HCT116 (cell line): ENCODE data around the gene ESYT3. TPM values are rescaled to one million over a fixed set of nuclear protein-coding genes. Genes with fewer than 3 reads are reported as not detected.

Experiments used
- ATAC-seq: fragments of 200-7000 bp; cut with Tn5 transposase; 2 replicates; pipeline ENCODE4 v1.9.1; 2020; ENCODE audit warnings: mild to moderate bottlenecking, moderate library complexity
- BruUV-seq: library from RNA; stranded (reverse); fragments of 400-500 nt; replicated peaks from 2 replicates; lab custom pipeline; 2021; lab: Mats Ljungman, UMichigan
- CTCF ChIA-PET: fragments of 300-600 bp; sonication (Branson Sonifier 250); formaldehyde crosslinking; loops from one replicate; lab custom pipeline; 2021; ENCODE audit warnings: antibody characterized with exemption; lab: Charles Lee
- POLR2A ChIA-PET: fragments of 300-600, 350-600 bp; sonication (Branson Sonifier 250); formaldehyde crosslinking; loops from one replicate; lab custom pipeline; 2021; ENCODE audit warnings: antibody characterized with exemption; lab: Charles Lee
- RAD21 ChIA-PET, 2 experiments: fragments of 300-600 bp; sonication (Branson Sonifier 250); formaldehyde crosslinking; loops; one replicate each; lab custom pipeline; 2023; ENCODE audit warnings: low total read pairs in 2 of 2; ENCODE audit not compliant: uncharacterized antibody in 2 of 2, unreplicated experiment in 2 of 2, low non-redundant PET in 1 of 2; lab: Charles Lee
- DNase-seq: peaks from one replicate; pipeline ENCODE4 v3.0.0-alpha.2; 2010; ENCODE audit warnings: low read depth, low spot score
- H2AFZ ChIP-seq: fragments of 200-600 bp; shearing (Covaris generic), sonication (generic); 2 replicates; pipeline ENCODE4 v1.6.1; 2017; ENCODE audit warnings: low read depth, mixed run types, mixed read lengths, antibody characterized with exemption, low read length; ENCODE audit not compliant: poor library complexity, severe bottlenecking
- H3K27ac ChIP-seq: 2 replicates; pipeline ENCODE4 v1.5.1; 2012; ENCODE audit warnings: low read depth, low read length
- H3K27me3 ChIP-seq: fragments of 200-600 bp; sonication (generic); 2 replicates; pipeline ENCODE4 v1.6.1; 2016; ENCODE audit warnings: mixed run types, low read length, mixed read lengths; ENCODE audit not compliant: insufficient read depth
- H3K36me3 ChIP-seq, 2 experiments: fragments of 200-500 bp in 1 of 2; fragments of 200-600 bp in 1 of 2; sonication (Bioruptor generic) in 1 of 2; sonication (generic) in 1 of 2; 2 replicates each; pipeline versions ENCODE4 v1.5.1 to v1.6.1; 2014 to 2016; ENCODE audit warnings: low read length in 2 of 2, inconsistent platforms in 1 of 2, mixed read lengths in 1 of 2, mixed run types in 1 of 2; ENCODE audit not compliant: insufficient read depth in 2 of 2, control insufficient read depth in 1 of 2
- H3K4me1 ChIP-seq, 2 experiments: fragments of 200-600 bp in 1 of 2; sonication (generic) in 1 of 2; 2 replicates each; pipeline versions ENCODE4 v1.5.1 to v1.6.1; 2012 to 2017; ENCODE audit warnings: low read length in 2 of 2, inconsistent platforms in 1 of 2, mild to moderate bottlenecking in 1 of 2, mixed read lengths in 1 of 2, mixed run types in 1 of 2, moderate library complexity in 1 of 2; ENCODE audit not compliant: insufficient read depth in 2 of 2, control insufficient read depth in 1 of 2
- H3K4me2 ChIP-seq: fragments of 200-600 bp; sonication (generic); 2 replicates; pipeline ENCODE4 v1.6.1; 2017; ENCODE audit warnings: mixed run types, low read length, mixed read lengths
- H3K4me3 ChIP-seq, 2 experiments: fragments of 200-600 bp in 1 of 2; sonication (generic) in 1 of 2; replicated peaks in 1 of 2; 2 replicates each; pipeline ENCODE4 v1.5.1; 2011 to 2016; ENCODE audit warnings: low read length in 2 of 2, control low read depth in 1 of 2, low read depth in 1 of 2, mild to moderate bottlenecking in 1 of 2, mixed read lengths in 1 of 2, mixed run types in 1 of 2
- H3K79me2 ChIP-seq: fragments of 200-600 bp; sonication (generic); 2 replicates; pipeline ENCODE4 v1.6.1; 2017; ENCODE audit warnings: mild to moderate bottlenecking, mixed run types, low read length, moderate library complexity, mixed read lengths; ENCODE audit not compliant: insufficient read depth
- H3K9ac ChIP-seq: fragments of 200-600 bp; sonication (generic); 2 replicates; pipeline ENCODE4 v1.6.1; 2016; ENCODE audit warnings: low read length, mixed read lengths
- H3K9me2 ChIP-seq: fragments of 200-600 bp; sonication (generic), shearing (Covaris generic); 2 replicates; pipeline ENCODE4 v1.6.1; 2017; ENCODE audit warnings: mixed run types, mild to moderate bottlenecking, moderate library complexity; ENCODE audit not compliant: insufficient read depth
- H3K9me3 ChIP-seq, 2 experiments: fragments of 200-500 bp in 1 of 2; fragments of 200-600 bp in 1 of 2; sonication (Bioruptor generic) in 1 of 2; sonication (generic) in 1 of 2; 2 replicates each; pipeline ENCODE4 v1.6.1; 2014 to 2017; ENCODE audit warnings: low read length in 2 of 2, mixed read lengths in 2 of 2, inconsistent platforms in 1 of 2, low read depth in 1 of 2, mild to moderate bottlenecking in 1 of 2, mixed run types in 1 of 2, moderate library complexity in 1 of 2; ENCODE audit not compliant: control insufficient read depth in 1 of 2, insufficient read depth in 1 of 2
- H4K20me1 ChIP-seq: fragments of 200-600 bp; sonication (generic), shearing (Covaris generic); 2 replicates; pipeline ENCODE4 v1.6.1; 2017; ENCODE audit warnings: mixed run types, mild to moderate bottlenecking, moderate library complexity; ENCODE audit not compliant: insufficient read depth
- ATF3 ChIP-seq: IDR thresholded peaks from 2 replicates; pipeline ENCODE4 v1.6.1; 2012
- CBX3 ChIP-seq: IDR thresholded peaks from 2 replicates; pipeline ENCODE4 v1.6.1; 2012; ENCODE audit warnings: low read depth
- EGR1 ChIP-seq: IDR thresholded peaks from 2 replicates; pipeline ENCODE4 v1.6.1; 2012; ENCODE audit warnings: low read depth
- ELF1 ChIP-seq: IDR thresholded peaks from 2 replicates; pipeline ENCODE4 v1.6.1; 2012; ENCODE audit warnings: low read depth, borderline replicate concordance
- EZH2 ChIP-seq: fragments of 200-600 bp; sonication (generic); IDR thresholded peaks from 2 replicates; pipeline ENCODE4 v1.6.1; 2017; ENCODE audit warnings: antibody characterized with exemption, mixed run types
- FOSL1 ChIP-seq: IDR thresholded peaks from 2 replicates; pipeline ENCODE4 v1.6.1; 2012; ENCODE audit warnings: low read depth
- JUND ChIP-seq: IDR thresholded peaks from 2 replicates; pipeline ENCODE4 v1.6.1; 2012
- POLR2AphosphoS5 ChIP-seq: IDR thresholded peaks from 2 replicates; pipeline ENCODE4 v1.6.1; 2011; ENCODE audit warnings: mild to moderate bottlenecking, low read depth, low read length, moderate library complexity
- RAD21 ChIP-seq: IDR thresholded peaks from 2 replicates; pipeline ENCODE4 v1.6.1; 2012; ENCODE audit warnings: low read depth, mild to moderate bottlenecking
- REST ChIP-seq: IDR thresholded peaks from 2 replicates; pipeline ENCODE4 v1.6.1; 2012; ENCODE audit warnings: low read depth
- SIN3A ChIP-seq: IDR thresholded peaks from 2 replicates; pipeline ENCODE4 v1.6.1; 2012; ENCODE audit warnings: low read depth
- SRF ChIP-seq: IDR thresholded peaks from 2 replicates; pipeline ENCODE4 v1.6.1; 2012; ENCODE audit warnings: low read depth
- YY1 ChIP-seq: IDR thresholded peaks from 2 replicates; pipeline ENCODE4 v1.6.1; 2011; ENCODE audit warnings: low read length, low read depth, moderate library complexity, mild to moderate bottlenecking; ENCODE audit not compliant: insufficient replicate concordance; ENCODE audit errors: extremely low read depth
- ZBTB33 ChIP-seq: IDR thresholded peaks from 2 replicates; pipeline ENCODE4 v1.6.1; 2011; ENCODE audit warnings: mild to moderate bottlenecking, low read length, moderate library complexity; ENCODE audit not compliant: insufficient replicate concordance; ENCODE audit errors: extremely low read depth
- ZFX ChIP-seq: fragments of 450-650 bp; IDR thresholded peaks from 2 replicates; pipeline ENCODE4 v1.6.1; 2017
- ZNF274 ChIP-seq: fragments of 200-500 bp; sonication (Bioruptor generic); IDR thresholded peaks from 2 replicates; pipeline ENCODE4 v1.6.1; 2014; ENCODE audit warnings: mild to moderate bottlenecking, low read depth, low read length, inconsistent platforms
- intact Hi-C: fragments of 100-400 bp; cut with micrococcal nuclease; formaldehyde crosslinking; loops from 2 replicates; pipeline ENCODE4 v1.10.0; 2022
- total RNA-seq: library from RNA; stranded (reverse); gene quantifications from one replicate; pipeline ENCODE4 v1.2.1, GENCODE V29; 2021; ENCODE audit not compliant: unreplicated experiment

Gene ESYT3
- total RNA-seq, 1 experiment from 2014 or later: 0.05 TPM

GRCh38 chr3:138449490-138449889, 15.1 kb downstream of the ESYT3 start:
- POLR2A ChIA-PET: no interaction called here
- no TSS peak for BruUV-seq
- no peaks in the 10 kb centered on the region for H3K9me2 ChIP-seq
- DNase-seq (no peak), ATAC-seq (no peak)
- H3K4me3 ChIP-seq: no peak overlapping the region
- no peak overlapping the region for H3K9ac ChIP-seq
- no peak overlapping the region for H3K27ac ChIP-seq
- H4K20me1 ChIP-seq: no peaks in the 10 kb centered on the region
- H2AFZ ChIP-seq: no peak overlapping the region
- no peaks in the 10 kb centered on the region for H3K36me3 ChIP-seq
- intact Hi-C loops: no loop called here
- H3K4me2 ChIP-seq: no peak overlapping the region
- no peaks in the 10 kb centered on the region for H3K79me2 ChIP-seq
- no peaks in the 10 kb centered on the region for H3K27me3 ChIP-seq
- H3K4me1 ChIP-seq: no peaks in the 10 kb centered on the region
- no peak for TF ChIP-seq REST
- TF ChIP-seq JUND: no peak
- no peaks in the 10 kb centered on the region for H3K9me3 ChIP-seq
- CTCF ChIA-PET: interaction anchor here (1.2 kb wide), 1 partner anchor 30 kb away, joined by 4 read pairs; no protein-coding TSS in a partner anchor
- RAD21 ChIA-PET: no interaction called here

GRCh38 chr3:138450181-138450580, 15.8 kb downstream of the ESYT3 start:
- Histone ChIP-seq H3K79me2 (no peaks in the 10 kb centered on the region), H4K20me1 (no peaks in the 10 kb centered on the region), H3K27me3 (no peaks in the 10 kb centered on the region), H3K9me2 (no peaks in the 10 kb centered on the region), H3K4me2 (no peak overlapping the region), H3K4me3 (no peak overlapping the region), H3K27ac (no peak overlapping the region), H3K9me3 (no peaks in the 10 kb centered on the region), H2AFZ (no peak overlapping the region), H3K36me3 (no peaks in the 10 kb centered on the region), H3K4me1 (no peaks in the 10 kb centered on the region), H3K9ac (no peak overlapping the region)
- POLR2A ChIA-PET: no interaction called here
- no peak for ATAC-seq
- RAD21 ChIA-PET: no interaction called here
- intact Hi-C loops: no loop called here
- no peak for DNase-seq
- CTCF ChIA-PET: no interaction called here
- BruUV-seq: no TSS peak
- TF ChIP-seq ZNF274 (no peak), ZBTB33 (no peak), ATF3 (no peak), RAD21 (no peak), POLR2AphosphoS5 (no peak), EZH2 (no peak), SIN3A (no peak), FOSL1 (no peak), CBX3 (no peak), ELF1 (no peak), ZFX (no peak), YY1 (no peak), SRF (no peak), EGR1 (no peak)
